ENCODE data around the gene G6PC3. TPM values are rescaled to one million over a fixed set of nuclear protein-coding genes. Genes with fewer than 3 reads are reported as not detected.

The G6PC3 gene
- polyA plus RNA-seq, 1 of the 3 experiments (the other 2 are of a cell fraction): 166 TPM

DNA sequence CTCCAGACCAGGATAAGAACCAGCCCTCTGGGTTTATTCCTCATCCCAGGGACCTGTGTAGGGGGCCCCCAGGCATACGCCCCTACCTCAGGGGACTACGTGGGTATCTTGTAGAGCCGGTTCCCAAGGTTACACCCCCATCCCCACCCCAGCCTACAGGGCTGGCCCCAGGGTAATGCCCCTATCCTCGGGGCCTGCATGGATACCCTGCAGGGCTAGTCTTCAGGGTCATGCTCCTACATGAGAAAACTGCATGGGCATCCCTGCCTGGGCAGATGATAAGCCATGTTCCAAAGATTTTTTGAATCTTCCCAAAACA lies 38.7 kb downstream of the G6PC3 start (continued):
- no peak for TF ChIP-seq GABPA (IDR thresholded peaks at IDR 0.05; ENCODE audit: low read depth)
- TF ChIP-seq CHD2 (IDR thresholded peaks at IDR 0.05; ENCODE audit: low read length, partially characterized antibody): no peak
- no peak for TF ChIP-seq RXRA (IDR thresholded peaks at IDR 0.05; ENCODE audit: borderline replicate concordance, low read depth)

DNA sequence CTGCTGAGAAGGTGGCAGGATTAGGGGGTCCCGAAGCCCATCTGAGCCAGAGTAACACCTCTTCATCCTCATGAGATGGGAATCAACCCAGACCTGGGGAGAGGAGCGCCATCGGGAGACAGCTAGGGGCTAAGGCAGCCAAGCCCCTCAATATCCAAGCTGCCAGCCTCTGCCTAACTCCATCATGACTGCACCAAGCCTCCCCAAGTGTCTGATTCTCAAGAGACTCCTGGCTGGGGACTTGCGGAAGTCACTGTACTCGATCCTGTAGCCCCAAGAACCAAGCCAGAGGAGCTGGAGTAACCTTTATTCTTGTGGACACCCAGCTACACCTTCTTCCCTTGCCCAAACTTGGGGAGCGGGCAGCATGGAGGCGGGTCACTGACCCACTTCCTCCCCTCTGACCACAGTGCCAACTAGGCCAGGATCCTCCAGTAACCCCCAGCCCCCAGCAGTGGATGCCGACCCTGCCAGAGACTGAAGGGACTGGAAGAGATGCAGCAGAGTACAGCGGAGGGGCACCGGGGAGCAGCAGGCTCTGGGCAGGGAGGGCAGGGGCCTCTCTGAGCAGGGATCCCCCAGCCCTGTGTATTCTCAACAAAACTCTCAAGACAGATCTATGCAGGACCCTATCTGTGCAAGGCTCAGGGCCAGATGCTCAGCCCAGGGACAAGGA lies 39.6 kb downstream of the G6PC3 start:
- Histone ChIP-seq H3K9me3 (no peaks in the 10 kb centered on the region), H3K27ac (ENCODE audit: low read depth in 2 of 2, low read length in 1 of 2) (peak overlapping the region; percentile 86 to 97), H3K4me2 (peak overlapping the region; percentile 83), H3K4me3 (ENCODE audit: low read depth in 2 of 2, low read length in 1 of 2) (peak overlapping the region; percentile 39 to 59; a peak in 3 of 4 replicates), H3K9ac (peak overlapping the region; percentile 54), H3K27me3 (ENCODE audit: insufficient read depth) (no peaks in the 10 kb centered on the region), H3K36me3 (replicated peaks in 1 of 2; ENCODE audit: control insufficient read depth in 1 of 2, insufficient read depth in 2 of 2, low read length in 1 of 2) (peaks cover 3% of the 10 kb centered on the region in 2 experiments), H4K20me1 (ENCODE audit: insufficient read depth) (peaks cover 3% of the 10 kb centered on the region), H3F3A (replicated peaks; ENCODE audit: insufficient read depth) (peaks cover 21% of the 10 kb centered on the region), H2AFZ (ENCODE audit: low read depth) (no peak overlapping the region), H3K4me1 (ENCODE audit: control insufficient read depth in 1 of 2, insufficient read depth in 2 of 2, low read depth in 1 of 2, low read length in 1 of 2) (peaks cover 40 to 60% of the 10 kb centered on the region in 2 experiments), H3K79me2 (ENCODE audit: insufficient read depth) (peaks cover 49% of the 10 kb centered on the region), H3K9me2 (no peaks in the 10 kb centered on the region)
- CTCF ChIA-PET: interaction anchor here (1.1 to 1.7 kb wide), 6 partner anchors 9 to 59 kb away, joined by 3 to 8 read pairs (median 4); no protein-coding TSS in a partner anchor
- POLR2A ChIA-PET: no interaction called here
- TF ChIP-seq NFIC (IDR thresholded peaks at IDR 0.05; ENCODE audit: borderline replicate concordance): 0 out of 2 replicates have a peak, but pooled peaks have one; percentile 1
- TF ChIP-seq, protein P1, sequence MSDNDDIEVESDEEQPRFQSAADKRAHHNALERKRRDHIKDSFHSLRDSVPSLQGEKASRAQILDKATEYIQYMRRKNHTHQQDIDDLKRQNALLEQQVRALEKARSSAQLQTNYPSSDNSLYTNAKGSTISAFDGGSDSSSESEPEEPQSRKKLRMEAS (IDR thresholded peaks at IDR 0.05; ENCODE audit: low read depth): no peak
- WGBS (ENCODE audit: low lambda C conversion rate): 91% methylated on average over 6 of the region's 10 CpGs
- DNase-seq: no peak

DNA sequence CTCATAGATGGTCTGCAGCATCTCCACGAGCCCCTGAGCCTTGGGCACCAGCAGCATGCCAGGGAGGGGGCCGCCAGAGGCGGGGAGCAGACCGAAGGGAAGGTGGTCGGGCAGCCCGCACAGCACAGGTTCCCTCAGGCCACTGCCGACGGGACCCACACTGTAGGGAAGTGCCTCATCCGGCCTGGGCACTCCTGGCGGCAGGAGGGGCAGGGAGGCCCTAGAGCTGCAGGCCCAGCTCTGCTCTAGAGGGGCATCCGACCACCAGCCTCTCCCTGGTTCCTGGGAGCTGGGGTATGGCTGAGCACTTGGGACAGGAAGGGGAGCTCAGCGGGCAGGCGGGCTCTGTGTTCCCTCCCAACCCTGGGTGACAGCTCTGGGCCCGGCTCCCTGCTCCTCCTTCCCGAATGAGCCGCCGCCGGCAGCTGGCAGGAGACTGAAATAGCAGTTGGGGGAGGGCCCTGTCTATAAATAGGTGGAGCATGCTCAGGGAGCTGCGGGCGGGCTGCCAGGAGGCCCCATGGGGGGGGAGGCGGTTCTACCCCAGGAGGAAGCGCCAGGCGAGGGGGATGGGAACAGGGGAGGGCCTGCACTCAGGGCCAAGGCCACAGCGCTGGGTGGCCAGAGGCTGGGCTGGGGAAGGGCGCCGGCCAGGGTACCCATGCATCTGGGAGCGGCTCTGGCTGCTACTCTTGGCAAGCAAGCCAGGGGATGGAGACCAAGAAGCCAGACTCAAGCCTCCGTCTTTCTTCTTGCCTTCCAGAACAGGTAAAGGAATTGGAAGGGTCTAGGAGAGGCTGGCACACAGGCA lies 40.5 kb downstream of the G6PC3 start:
- Histone ChIP-seq H3K4me1 (ENCODE audit: control insufficient read depth in 1 of 2, insufficient read depth in 2 of 2, low read depth in 1 of 2, low read length in 1 of 2) (peaks cover 36 to 51% of the 10 kb centered on the region in 2 experiments), H3K4me3 (ENCODE audit: low read depth in 2 of 2, low read length in 1 of 2) (peak overlapping the region; percentile 39 to 59), H2AFZ (ENCODE audit: low read depth) (no peak overlapping the region), H3K9me2 (no peaks in the 10 kb centered on the region), H3K36me3 (replicated peaks in 1 of 2; ENCODE audit: control insufficient read depth in 1 of 2, insufficient read depth in 2 of 2, low read length in 1 of 2) (peaks cover 3% of the 10 kb centered on the region in 2 experiments), H3K27me3 (ENCODE audit: insufficient read depth) (no peaks in the 10 kb centered on the region), H3K27ac (ENCODE audit: low read depth in 2 of 2, low read length in 1 of 2) (peak overlapping the region; percentile 86 to 97), H3K4me2 (peak overlapping the region; percentile 83), H4K20me1 (ENCODE audit: insufficient read depth) (peaks cover 3% of the 10 kb centered on the region), H3K9ac (peak overlapping the region; percentile 54), H3K9me3 (no peaks in the 10 kb centered on the region), H3F3A (replicated peaks; ENCODE audit: insufficient read depth) (peaks cover 21% of the 10 kb centered on the region), H3K79me2 (ENCODE audit: insufficient read depth) (peaks cover 40% of the 10 kb centered on the region)
- POLR2A ChIA-PET: interaction anchor here (1.0 to 1.1 kb wide), 2 partner anchors 10 to 42 kb away, joined by 3 to 7 read pairs; no protein-coding TSS in a partner anchor
- peak; percentile 96 for DNase-seq
- CTCF ChIA-PET: interaction anchor here (0.7 to 3.3 kb wide), 9 partner anchors 8 to 220 kb away, joined by 3 to 15 read pairs (median 5); partner anchors contain the start of gene HDAC5
- WGBS (ENCODE audit: low lambda C conversion rate): 10% methylated on average over 18 of the region's 28 CpGs
- peak; percentile 85 for TF ChIP-seq MXI1 (IDR thresholded peaks at IDR 0.05; ENCODE audit: low read depth, low read length)
- TF ChIP-seq TCF12 (IDR thresholded peaks at IDR 0.05): peak; percentile 86
- 0 out of 2 replicates have a peak, but pooled peaks have one; percentile 58 for TF ChIP-seq TEAD4 (IDR thresholded peaks at IDR 0.05; ENCODE audit: borderline replicate concordance, insufficient read depth)
- TF ChIP-seq ELF1 (IDR thresholded peaks at IDR 0.05): peak; percentile 62
- TF ChIP-seq TAF1 (IDR thresholded peaks at IDR 0.05; ENCODE audit: borderline replicate concordance, low read depth, low read length): peak; percentile 56; the same call in 1 of the 2 replicates
- TF ChIP-seq, protein P1 (IDR thresholded peaks at IDR 0.05; ENCODE audit: low read depth): peak; percentile 67
- TF ChIP-seq FOXM1 (IDR thresholded peaks at IDR 0.05; ENCODE audit: low read depth): 0 out of 2 replicates have a peak, but pooled peaks have one; percentile 8
- no peak for TF ChIP-seq RCOR1 (IDR thresholded peaks at IDR 0.05; ENCODE audit: low read length)
- no peak; the same call in 1 of the 2 replicates for TF ChIP-seq JUND (IDR thresholded peaks at IDR 0.05)
- peak; percentile 97 for TF ChIP-seq CHD2 (IDR thresholded peaks at IDR 0.05; ENCODE audit: low read length, partially characterized antibody)
- TF ChIP-seq, protein P2, sequence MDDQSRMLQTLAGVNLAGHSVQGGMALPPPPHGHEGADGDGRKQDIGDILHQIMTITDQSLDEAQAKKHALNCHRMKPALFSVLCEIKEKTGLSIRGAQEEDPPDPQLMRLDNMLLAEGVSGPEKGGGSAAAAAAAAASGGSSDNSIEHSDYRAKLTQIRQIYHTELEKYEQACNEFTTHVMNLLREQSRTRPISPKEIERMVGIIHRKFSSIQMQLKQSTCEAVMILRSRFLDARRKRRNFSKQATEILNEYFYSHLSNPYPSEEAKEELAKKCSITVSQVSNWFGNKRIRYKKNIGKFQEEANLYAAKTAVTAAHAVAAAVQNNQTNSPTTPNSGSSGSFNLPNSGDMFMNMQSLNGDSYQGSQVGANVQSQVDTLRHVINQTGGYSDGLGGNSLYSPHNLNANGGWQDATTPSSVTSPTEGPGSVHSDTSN (IDR thresholded peaks at IDR 0.05): peak; percentile 57
- no peak; the same call in 1 of the 2 replicates for TF ChIP-seq SMC3 (IDR thresholded peaks at IDR 0.05; ENCODE audit: low read depth, low read length)
- TF ChIP-seq EZH2phosphoT487 (IDR thresholded peaks at IDR 0.05; ENCODE audit: borderline replicate concordance, low read depth): no peak
- peak; percentile 86 for TF ChIP-seq POLR2AphosphoS5 (IDR thresholded peaks at IDR 0.05; ENCODE audit: low read depth, low read length)
- TF ChIP-seq RFX5 (IDR thresholded peaks at IDR 0.05; ENCODE audit: low read length): no peak
- TF ChIP-seq EP300 (IDR thresholded peaks at IDR 0.05; ENCODE audit: borderline replicate concordance in 1 of 2, low read depth in 1 of 2, low read length in 1 of 2): peak in 1 of 2 experiments; percentile 71; a peak in 2 of 4 replicates
- TF ChIP-seq FOXJ3 (CRISPR knock-in tag; IDR thresholded peaks at IDR 0.05): no peak
- TF ChIP-seq, protein P3, sequence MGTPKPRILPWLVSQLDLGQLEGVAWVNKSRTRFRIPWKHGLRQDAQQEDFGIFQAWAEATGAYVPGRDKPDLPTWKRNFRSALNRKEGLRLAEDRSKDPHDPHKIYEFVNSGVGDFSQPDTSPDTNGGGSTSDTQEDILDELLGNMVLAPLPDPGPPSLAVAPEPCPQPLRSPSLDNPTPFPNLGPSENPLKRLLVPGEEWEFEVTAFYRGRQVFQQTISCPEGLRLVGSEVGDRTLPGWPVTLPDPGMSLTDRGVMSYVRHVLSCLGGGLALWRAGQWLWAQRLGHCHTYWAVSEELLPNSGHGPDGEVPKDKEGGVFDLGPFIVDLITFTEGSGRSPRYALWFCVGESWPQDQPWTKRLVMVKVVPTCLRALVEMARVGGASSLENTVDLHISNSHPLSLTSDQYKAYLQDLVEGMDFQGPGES (IDR thresholded peaks at IDR 0.05; ENCODE audit: low read depth, low read length): no peak
- peak; percentile 31; the same call in 1 of the 2 replicates for TF ChIP-seq FOSL2 (IDR thresholded peaks at IDR 0.05; ENCODE audit: borderline replicate concordance, low read depth)
